Dermis blood vessel endothelial cell (primary cell): ENCODE measurements around the gene UQCC5. TPM values are rescaled to one million over a fixed set of nuclear protein-coding genes. Genes with fewer than 3 reads are reported as not detected.

Source experiments
- DNase-seq: peaks from one replicate; pipeline ENCODE4 v3.0.0; 2010
- total RNA-seq: library from RNA; depleted of rRNA; stranded (reverse); fragments of >200 nt; gene quantifications from 2 replicates; pipeline ENCODE4 v1.2.3, GENCODE V29; 2014

The UQCC5 gene
- total RNA-seq = 1.7 and 2.7 TPM in 2 replicates

GRCh38 chr3:52536369-52537164, at the start of gene UQCC5:
UQCC5 (plus strand) TSS chr3:52536605; CDS start chr3:52536756, 151 bp downstream.
- DNase-seq = peak; percentile 99

GRCh38 chr3:52487050-52487787, 49.2 kb upstream of the UQCC5 start:
- DNase-seq = no peak

- no peak for DNase-seq
These were observed 48.4 kb upstream of the UQCC5 start for GRCh38 chr3:52487788-52488691.

- no peak for DNase-seq
These were observed 47.7 kb upstream of the UQCC5 start for GRCh38 chr3:52488746-52489145.

- no peak for DNase-seq
These were observed 47.0 kb upstream of the UQCC5 start for GRCh38 chr3:52489453-52489852.

- no peak for DNase-seq
These were observed 46.1 kb upstream of the UQCC5 start for GRCh38 chr3:52490035-52490938.

GRCh38 chr3:52490939-52491526, 45.4 kb upstream of the UQCC5 start:
- DNase-seq = peak; percentile 95

GRCh38 chr3:52492059-52492458, 44.3 kb upstream of the UQCC5 start:
- DNase-seq = no peak

GRCh38 chr3:52493232-52494017, 43.0 kb upstream of the UQCC5 start:
- no peak for DNase-seq

- DNase-seq = no peak
These were observed 42.0 kb upstream of the UQCC5 start for GRCh38 chr3:52494445-52494844.

- DNase-seq = peak; percentile 95
These were observed 41.4 kb upstream of the UQCC5 start, which contains the start of gene STAB1 for GRCh38 chr3:52494886-52495495. STAB1 (plus strand) TSS chr3:52495338; CDS start chr3:52495414, 76 bp downstream.

- DNase-seq = peak; percentile 87
These were observed 40.4 kb upstream of the UQCC5 start for GRCh38 chr3:52495777-52496602.

- DNase-seq = no peak
These were observed 38.0 kb upstream of the UQCC5 start for GRCh38 chr3:52498137-52499054.

- no peak for DNase-seq
These were observed 35.4 kb upstream of the UQCC5 start for GRCh38 chr3:52501046-52501445.

- DNase-seq = no peak
These were observed 34.4 kb upstream of the UQCC5 start for GRCh38 chr3:52502001-52502400.

- DNase-seq = no peak
These were observed 33.5 kb upstream of the UQCC5 start for GRCh38 chr3:52502808-52503350.

GRCh38 chr3:52503788-52504424, 32.5 kb upstream of the UQCC5 start:
- no peak for DNase-seq
